ACC112 (cell line): ENCODE measurements around the gene DSCAML1.

ENCODE experiments used
- H2AFZ ChIP-seq: fragments of 200-600 bp; sonication (generic); one replicate; pipeline ENCODE4 v1.6.0; 2017; ENCODE audit warnings: antibody characterized with exemption, low read length; ENCODE audit not compliant: unreplicated experiment
- H3K27ac ChIP-seq: fragments of 200-600 bp; sonication (generic); 2 replicates; pipeline ENCODE4 v1.5.1; 2014; ENCODE audit warnings: low read depth, mild to moderate bottlenecking, antibody characterized with exemption, low read length, moderate library complexity
- H3K27me3 ChIP-seq: fragments of 200-600 bp; sonication (generic); 2 replicates; pipeline ENCODE4 v1.6.1; 2014; ENCODE audit warnings: mild to moderate bottlenecking, antibody characterized with exemption, low read length, moderate library complexity, mixed read lengths; ENCODE audit not compliant: insufficient read depth
- H3K36me3 ChIP-seq: fragments of 200-600 bp; sonication (generic); 2 replicates; pipeline ENCODE4 v1.6.1; 2016; ENCODE audit warnings: mild to moderate bottlenecking, antibody characterized with exemption, low read length, moderate library complexity, mixed read lengths; ENCODE audit not compliant: insufficient read depth
- H3K4me1 ChIP-seq: fragments of 200-600 bp; sonication (generic); one replicate; pipeline ENCODE4 v1.6.1; 2016; ENCODE audit warnings: low read length, mixed read lengths; ENCODE audit not compliant: insufficient read depth, unreplicated experiment, control insufficient read depth
- H3K4me3 ChIP-seq: fragments of 200-600 bp; sonication (generic); 2 replicates; pipeline ENCODE4 v1.5.1; 2014; ENCODE audit warnings: mild to moderate bottlenecking, low read depth, low read length
- H3K79me2 ChIP-seq: fragments of 200-600 bp; sonication (generic); one replicate; pipeline ENCODE4 v1.6.0; 2016; ENCODE audit warnings: low read length; ENCODE audit not compliant: control insufficient read depth, unreplicated experiment, insufficient read depth

DSCAML1 gene

GRCh38 chr11:117633186-117633754 is 163.7 kb downstream of the DSCAML1 start:
- Histone ChIP-seq H3K27me3 (peaks cover 63% of the 10 kb centered on the region), H3K36me3 (no peaks in the 10 kb centered on the region), H3K4me1 (no peaks in the 10 kb centered on the region), H3K79me2 (no peaks in the 10 kb centered on the region), H3K27ac (no peak overlapping the region), H2AFZ (no peak overlapping the region), H3K4me3 (no peak overlapping the region)

GRCh38 chr11:117632306-117632705 is 164.7 kb downstream of the DSCAML1 start:
- H3K79me2 ChIP-seq, result no peaks in the 10 kb centered on the region
- H3K27ac ChIP-seq, result no peak overlapping the region
- H3K36me3 ChIP-seq, result no peaks in the 10 kb centered on the region
- H3K4me1 ChIP-seq, result no peaks in the 10 kb centered on the region
- H2AFZ ChIP-seq, result no peak overlapping the region
- no peak overlapping the region for H3K4me3 ChIP-seq
- H3K27me3 ChIP-seq, result peaks cover 69% of the 10 kb centered on the region

DNA sequence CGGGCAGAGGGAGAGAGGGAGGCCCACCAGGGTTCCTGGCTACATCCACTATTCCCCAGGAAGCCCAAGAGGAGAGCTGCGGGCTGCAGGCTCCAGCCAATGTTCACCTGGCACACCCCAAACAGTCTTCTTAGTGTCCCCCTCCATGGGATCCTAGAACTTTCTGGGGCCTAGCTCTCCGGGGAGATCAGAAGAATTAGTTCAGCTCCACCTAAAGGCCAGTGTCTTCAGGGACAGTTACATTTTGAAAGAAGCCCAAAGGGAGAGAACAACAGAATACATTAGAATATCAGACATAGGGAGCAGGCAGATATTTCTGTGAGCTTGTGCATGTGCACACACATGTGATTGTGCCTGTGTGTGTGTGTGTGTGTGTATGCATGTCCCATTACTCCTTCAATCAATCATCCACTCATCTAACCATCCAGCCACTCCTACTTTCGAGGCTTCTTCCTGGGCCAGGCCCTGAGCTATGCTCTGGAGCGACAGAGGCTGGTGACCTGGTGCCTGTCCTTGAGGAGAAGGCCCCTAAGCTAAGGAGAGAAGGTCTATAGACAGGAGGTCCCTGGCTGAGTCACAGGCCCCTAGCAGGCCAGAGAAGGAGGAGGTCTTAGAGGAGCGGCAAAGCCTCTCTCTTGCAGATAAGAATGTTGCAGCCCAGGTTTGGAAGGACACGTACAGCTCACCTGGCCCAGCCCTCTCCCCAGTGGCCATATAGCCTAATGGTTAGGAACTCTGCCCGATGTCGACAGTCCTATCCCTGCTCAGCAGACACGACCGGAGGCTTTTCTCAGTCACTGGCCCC is 165.5 kb downstream of the DSCAML1 start:
- Histone ChIP-seq H3K27me3 (peaks cover 75% of the 10 kb centered on the region), H3K4me3 (no peak overlapping the region), H3K36me3 (no peaks in the 10 kb centered on the region), H2AFZ (no peak overlapping the region), H3K79me2 (no peaks in the 10 kb centered on the region), H3K4me1 (no peaks in the 10 kb centered on the region), H3K27ac (no peak overlapping the region)

DNA sequence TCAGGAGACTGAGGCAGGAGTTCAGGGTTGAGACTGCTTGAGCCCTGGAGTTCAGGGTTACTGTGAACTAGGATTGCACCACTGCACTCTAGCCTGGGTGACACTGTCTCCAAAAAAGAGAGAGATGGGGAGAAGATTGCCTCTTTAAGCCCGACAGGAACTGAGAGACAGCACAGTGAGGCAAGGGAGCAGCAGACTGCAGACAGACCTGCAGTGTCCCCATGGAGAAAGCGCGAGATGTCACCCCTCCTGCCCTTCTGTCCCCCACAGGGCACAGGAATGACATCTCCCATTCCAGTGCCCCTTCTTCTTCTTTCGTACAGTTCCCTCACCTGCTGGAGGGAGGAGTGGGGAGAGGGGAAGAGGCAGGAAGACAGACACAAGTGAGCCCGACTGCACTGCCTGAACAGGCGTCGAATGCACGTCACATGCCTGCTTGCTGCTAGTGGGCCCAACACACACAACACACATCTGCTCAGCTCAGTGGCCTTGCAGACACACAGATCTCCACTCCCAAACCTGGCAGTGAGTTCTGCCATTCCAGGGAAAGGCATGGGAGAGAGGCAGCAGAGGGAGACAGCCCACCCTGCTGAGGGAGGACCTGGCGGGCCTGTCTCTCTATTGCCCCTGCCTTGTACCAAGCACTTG is 167.0 kb downstream of the DSCAML1 start:
- no peak overlapping the region for H2AFZ ChIP-seq
- H3K27me3 ChIP-seq, result peaks cover 76% of the 10 kb centered on the region
- no peaks in the 10 kb centered on the region for H3K79me2 ChIP-seq
- no peak overlapping the region for H3K27ac ChIP-seq
- H3K4me3 ChIP-seq, result no peak overlapping the region
- no peaks in the 10 kb centered on the region for H3K4me1 ChIP-seq
- no peaks in the 10 kb centered on the region for H3K36me3 ChIP-seq

DNA sequence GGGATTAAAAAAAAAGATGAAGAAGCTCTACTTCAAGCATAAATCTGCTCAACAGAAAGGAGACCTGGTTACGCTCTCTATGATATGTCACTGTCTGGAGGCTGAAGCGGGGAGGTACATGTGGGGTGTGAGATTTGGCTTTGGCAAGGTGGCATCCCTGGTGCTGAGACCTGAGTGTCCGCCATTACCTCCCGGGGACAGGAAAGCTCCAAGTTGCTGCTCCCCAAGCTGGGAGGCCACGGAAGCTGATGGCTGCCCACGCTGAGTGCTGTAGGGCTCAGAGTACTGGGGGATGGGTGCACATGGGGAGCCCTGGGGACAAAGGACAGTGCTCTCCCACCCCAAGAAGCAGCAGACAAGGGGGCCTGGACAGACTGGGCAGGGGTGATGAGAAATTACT is 167.9 kb downstream of the DSCAML1 start:
- H3K4me1 ChIP-seq, result no peaks in the 10 kb centered on the region
- no peak overlapping the region for H3K27ac ChIP-seq
- no peaks in the 10 kb centered on the region for H3K79me2 ChIP-seq
- peaks cover 71% of the 10 kb centered on the region for H3K27me3 ChIP-seq
- H3K4me3 ChIP-seq, result no peak overlapping the region
- no peak overlapping the region for H2AFZ ChIP-seq
- no peaks in the 10 kb centered on the region for H3K36me3 ChIP-seq

DNA sequence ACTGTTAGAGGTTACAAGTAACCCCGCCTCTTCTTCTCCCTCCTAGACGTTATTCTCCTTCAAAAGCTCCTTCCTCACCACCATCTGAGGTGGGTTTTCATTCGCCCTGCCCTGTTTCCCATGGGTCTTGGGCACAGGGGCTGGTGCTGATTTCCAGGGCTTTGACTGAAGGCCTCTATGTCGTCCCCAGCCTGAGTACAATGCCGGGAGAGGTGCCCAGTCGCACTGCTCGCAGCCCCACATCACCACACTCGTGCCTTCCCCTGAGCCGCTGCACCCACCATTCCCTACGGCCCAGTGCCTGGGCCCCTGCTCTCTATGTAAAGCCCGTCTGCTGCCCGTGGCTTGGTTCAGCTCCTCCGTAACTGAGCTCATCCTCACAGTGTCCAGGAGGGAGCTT is 169.8 kb downstream of the DSCAML1 start:
- Histone ChIP-seq H3K27ac (no peak overlapping the region), H3K79me2 (no peaks in the 10 kb centered on the region), H3K4me1 (no peaks in the 10 kb centered on the region), H3K4me3 (no peak overlapping the region), H3K27me3 (peaks cover 57% of the 10 kb centered on the region), H3K36me3 (no peaks in the 10 kb centered on the region), H2AFZ (no peak overlapping the region)

DNA sequence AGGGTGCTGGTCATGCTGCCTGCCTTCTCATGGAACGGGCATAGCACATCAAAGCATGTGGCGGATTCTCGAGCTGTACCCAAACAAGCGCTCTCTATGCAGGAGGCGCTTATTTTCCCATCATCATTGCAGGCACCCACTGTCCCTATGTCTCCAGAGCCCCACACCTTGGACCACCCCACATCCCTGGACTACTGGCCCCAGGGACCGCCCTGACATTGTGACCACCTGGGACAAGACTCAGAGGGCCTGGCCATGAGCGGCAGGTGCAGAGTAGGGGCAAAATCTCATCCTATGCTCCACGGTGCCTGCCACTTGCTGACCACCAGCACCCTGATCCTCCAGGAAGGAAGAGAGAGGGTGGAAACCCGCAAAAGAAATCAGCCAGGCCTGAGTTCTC is 170.4 kb downstream of the DSCAML1 start:
- Histone ChIP-seq H3K4me1 (no peaks in the 10 kb centered on the region), H3K36me3 (no peaks in the 10 kb centered on the region), H3K4me3 (no peak overlapping the region), H3K79me2 (no peaks in the 10 kb centered on the region), H2AFZ (no peak overlapping the region), H3K27me3 (peaks cover 57% of the 10 kb centered on the region), H3K27ac (no peak overlapping the region)

DNA sequence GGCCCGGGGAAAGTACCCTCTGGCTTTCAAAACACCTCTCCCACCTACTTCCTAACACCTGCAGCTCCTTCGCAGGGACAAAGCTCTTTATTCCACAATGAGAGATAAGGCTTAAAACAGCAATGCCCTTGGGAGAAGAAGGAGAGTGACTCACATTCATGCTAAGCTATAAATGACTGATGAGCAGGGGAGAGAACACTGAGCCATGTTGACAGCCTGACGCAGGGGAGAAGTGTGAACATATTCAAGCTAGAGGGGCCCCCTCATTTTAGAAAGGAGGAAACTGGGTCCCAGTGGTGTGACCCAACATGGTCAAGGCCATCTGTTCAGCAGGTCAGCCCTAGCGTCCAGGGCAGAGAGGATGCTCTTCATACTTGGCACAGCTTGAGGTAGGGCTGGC is 171.8 kb downstream of the DSCAML1 start:
- Histone ChIP-seq H3K36me3 (no peaks in the 10 kb centered on the region), H3K79me2 (no peaks in the 10 kb centered on the region), H3K4me3 (no peak overlapping the region), H3K4me1 (no peaks in the 10 kb centered on the region), H2AFZ (no peak overlapping the region), H3K27ac (no peak overlapping the region), H3K27me3 (peaks cover 68% of the 10 kb centered on the region)

DNA sequence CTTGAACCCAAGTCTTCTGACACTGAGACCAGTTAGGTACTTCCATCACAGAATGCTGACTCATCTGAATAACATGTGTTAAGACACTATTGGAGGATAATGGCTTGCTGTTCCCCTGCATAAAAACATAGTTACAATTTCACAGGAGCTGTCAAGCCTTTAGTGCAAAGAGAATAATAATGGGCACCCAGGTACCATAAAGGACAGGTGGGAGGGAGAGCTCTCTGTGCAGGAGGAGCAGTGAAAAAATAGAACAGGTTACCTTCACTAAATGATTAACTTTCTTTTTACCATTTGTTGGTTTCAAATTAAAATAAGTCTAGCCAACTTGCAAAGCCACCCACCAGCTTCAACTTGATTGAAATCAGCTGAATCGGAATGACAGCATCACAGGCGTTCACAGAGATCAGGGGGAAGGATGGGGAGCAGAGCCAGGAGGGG is 173.2 kb downstream of the DSCAML1 start:
- no peaks in the 10 kb centered on the region for H3K4me1 ChIP-seq
- H3K27ac ChIP-seq, result no peak overlapping the region
- no peaks in the 10 kb centered on the region for H3K79me2 ChIP-seq
- no peak overlapping the region for H2AFZ ChIP-seq
- H3K36me3 ChIP-seq, result no peaks in the 10 kb centered on the region
- H3K27me3 ChIP-seq, result peaks cover 69% of the 10 kb centered on the region
- H3K4me3 ChIP-seq, result no peak overlapping the region

- Histone ChIP-seq H3K4me1 (no peaks in the 10 kb centered on the region), H3K27me3 (peaks cover 65% of the 10 kb centered on the region; the same call in 1 of the 2 replicates), H3K4me3 (no peak overlapping the region), H2AFZ (no peak overlapping the region), H3K79me2 (no peaks in the 10 kb centered on the region), H3K27ac (no peak overlapping the region), H3K36me3 (no peaks in the 10 kb centered on the region)
These were observed 175.8 kb downstream of the DSCAML1 start for GRCh38 chr11:117621226-117621625.

GRCh38 chr11:117620659-117621058 is 176.4 kb downstream of the DSCAML1 start:
- Histone ChIP-seq H3K27me3 (peaks cover 64% of the 10 kb centered on the region; the same call in 1 of the 2 replicates), H3K27ac (no peak overlapping the region), H3K4me3 (no peak overlapping the region), H3K79me2 (no peaks in the 10 kb centered on the region), H3K4me1 (no peaks in the 10 kb centered on the region), H2AFZ (no peak overlapping the region), H3K36me3 (no peaks in the 10 kb centered on the region)
